Fibroblast of lung (primary cell): ENCODE data around the gene ZAR1. TPM values are rescaled to one million over a fixed set of nuclear protein-coding genes. Genes with fewer than 3 reads are reported as not detected.

ENCODE experiments used
- DNase-seq, 2 donors: peaks; one replicate each; pipeline versions ENCODE4 v3.0.0 to v3.0.0-alpha.2; 2010; ENCODE audit warnings: low read depth in 2 of 2
- H2AFZ ChIP-seq: 2 replicates; pipeline ENCODE4 v1.5.1; 2012; ENCODE audit warnings: low read length, control low read depth, inconsistent platforms
- H3K27ac ChIP-seq: 2 replicates; pipeline ENCODE4 v1.5.1; 2011; ENCODE audit warnings: low read length, control low read depth; ENCODE audit not compliant: insufficient read depth
- H3K27me3 ChIP-seq: 2 replicates; pipeline ENCODE4 v1.5.1; 2011; ENCODE audit warnings: mild to moderate bottlenecking, low read length; ENCODE audit not compliant: control insufficient read depth, insufficient read depth
- H3K36me3 ChIP-seq: 2 replicates; pipeline ENCODE4 v1.5.1; 2011; ENCODE audit warnings: low read length; ENCODE audit not compliant: control insufficient read depth, insufficient read depth
- H3K4me1 ChIP-seq: 2 replicates; pipeline ENCODE4 v1.5.1; 2011; ENCODE audit warnings: low read length; ENCODE audit not compliant: control insufficient read depth, insufficient read depth; ENCODE audit errors: extremely low read depth
- H3K4me2 ChIP-seq: 2 replicates; pipeline ENCODE4 v1.5.1; 2011; ENCODE audit warnings: low read length, control low read depth; ENCODE audit not compliant: insufficient read depth; ENCODE audit errors: extremely low read depth
- H3K4me3 ChIP-seq, 4 experiments: fragments of 200-600 bp in 1 of 4; sonication (generic) in 1 of 4; replicated peaks in 1 of 4; 2 replicates each; pipeline ENCODE4 v1.5.1; 2011 to 2016; ENCODE audit warnings: low read length in 4 of 4, low read depth in 3 of 4, mild to moderate bottlenecking in 3 of 4, control low read depth in 2 of 4, inconsistent platforms in 1 of 4, mixed read lengths in 1 of 4; ENCODE audit not compliant: insufficient read depth in 1 of 4; ENCODE audit errors: control extremely low read depth in 1 of 4
- H3K79me2 ChIP-seq: 2 replicates; pipeline ENCODE4 v1.5.1; 2012; ENCODE audit warnings: mild to moderate bottlenecking, low read length, inconsistent platforms; ENCODE audit not compliant: control insufficient read depth, insufficient read depth
- H3K9ac ChIP-seq: 2 replicates; pipeline ENCODE4 v1.5.1; 2011; ENCODE audit warnings: mild to moderate bottlenecking, low read length, control low read depth; ENCODE audit not compliant: insufficient read depth
- H3K9me3 ChIP-seq: 2 replicates; pipeline ENCODE4 v1.5.1; 2012; ENCODE audit warnings: low read depth, low read length; ENCODE audit not compliant: control insufficient read depth, insufficient read depth
- H4K20me1 ChIP-seq: 2 replicates; pipeline ENCODE4 v1.5.1; 2011; ENCODE audit warnings: low read length; ENCODE audit not compliant: control insufficient read depth, insufficient read depth; ENCODE audit errors: extremely low read depth
- CTCF ChIP-seq, 2 donors: IDR thresholded peaks in 1 of 2; conservative IDR thresholded peaks in 1 of 2; 1 replicate in 1 of 2; 2 replicates in 1 of 2; pipeline ENCODE4 v1.5.1; 2011 to 2012; ENCODE audit warnings: low read length in 2 of 2, control low read depth in 1 of 2, inconsistent platforms in 1 of 2, low read depth in 1 of 2, mild to moderate bottlenecking in 1 of 2
- EZH2 ChIP-seq: IDR thresholded peaks from 2 replicates; pipeline ENCODE4 v1.5.1; 2012; ENCODE audit warnings: low read length, control low read depth, mild to moderate bottlenecking; ENCODE audit errors: missing control alignments
- polyA plus RNA-seq, 2 donors: library from polyadenylated mRNA; depleted of rRNA in 1 of 2; stranded (reverse) in 1 of 2; unstranded in 1 of 2; fragments of >200 nt; gene quantifications; 2 replicates each; pipeline ENCODE4 v1.2.1, GENCODE V29; 2011 to 2012; ENCODE audit warnings: missing spikeins in 1 of 2
- total RNA-seq: library from RNA; depleted of rRNA; stranded (reverse); fragments of >200 nt; gene quantifications from 2 replicates; pipeline ENCODE4 v1.2.1, GENCODE V29; 2014

The ZAR1 gene
- total and polyA plus RNA-seq, 2 donors (not counting 1 experiment from before 2014, with no cell fraction given): not detected

GRCh38 chr4:48490680-48491513 is 845 bp downstream of the ZAR1 start:
- TF ChIP-seq EZH2 (peak; percentile 92), CTCF (conservative IDR thresholded peaks at IDR 0.05 in 1 of 2, IDR thresholded peaks at IDR 0.05 in 1 of 2; ENCODE audit: low read depth in 1 of 2, low read length in 2 of 2) (no peak)
- no peaks in the 10 kb centered on the region for H4K20me1 ChIP-seq
- DNase-seq: no peak
- no peaks in the 10 kb centered on the region for H3K4me1 ChIP-seq
- no peak overlapping the region for H3K4me2 ChIP-seq
- no peaks in the 10 kb centered on the region for H3K9me3 ChIP-seq
- H3K4me3 ChIP-seq: no peak overlapping the region
- no peaks in the 10 kb centered on the region for H3K79me2 ChIP-seq
- no peak overlapping the region for H2AFZ ChIP-seq
- no peak overlapping the region for H3K27ac ChIP-seq
- no peak overlapping the region for H3K9ac ChIP-seq
- H3K27me3 ChIP-seq: peaks cover 35% of the 10 kb centered on the region
- no peaks in the 10 kb centered on the region for H3K36me3 ChIP-seq

- no peak overlapping the region for H3K9ac ChIP-seq
- no peak for DNase-seq
- no peaks in the 10 kb centered on the region for H3K4me1 ChIP-seq
- H3K27me3 ChIP-seq: peaks cover 35% of the 10 kb centered on the region
- no peaks in the 10 kb centered on the region for H3K79me2 ChIP-seq
- no peaks in the 10 kb centered on the region for H3K9me3 ChIP-seq
- TF ChIP-seq CTCF (conservative IDR thresholded peaks at IDR 0.05 in 1 of 2, IDR thresholded peaks at IDR 0.05 in 1 of 2; ENCODE audit: low read depth in 1 of 2, low read length in 2 of 2) (no peak), EZH2 (no peak)
- H3K36me3 ChIP-seq: no peaks in the 10 kb centered on the region
- no peak overlapping the region for H3K4me2 ChIP-seq
- no peak overlapping the region for H3K27ac ChIP-seq
- no peak overlapping the region for H3K4me3 ChIP-seq
- no peak overlapping the region for H2AFZ ChIP-seq
- no peaks in the 10 kb centered on the region for H4K20me1 ChIP-seq
Measured at GRCh38 chr4:48491514-48492176, 1.6 kb downstream of the ZAR1 start.

GRCh38 chr4:48493452-48494100 is 3.5 kb downstream of the ZAR1 start:
- TF ChIP-seq CTCF (conservative IDR thresholded peaks at IDR 0.05 in 1 of 2, IDR thresholded peaks at IDR 0.05 in 1 of 2; ENCODE audit: low read depth in 1 of 2, low read length in 2 of 2): no peak
- no peak for TF ChIP-seq EZH2
- no peaks in the 10 kb centered on the region for H3K79me2 ChIP-seq
- H3K4me1 ChIP-seq: no peaks in the 10 kb centered on the region
- H3K9me3 ChIP-seq: no peaks in the 10 kb centered on the region
- no peak overlapping the region for H3K4me3 ChIP-seq
- DNase-seq: peak in 1 of 2 donors; percentile 11
- H3K27me3 ChIP-seq: peaks cover 28% of the 10 kb centered on the region
- no peaks in the 10 kb centered on the region for H4K20me1 ChIP-seq
- H3K9ac ChIP-seq: no peak overlapping the region
- no peak overlapping the region for H2AFZ ChIP-seq
- no peak overlapping the region for H3K4me2 ChIP-seq
- no peak overlapping the region for H3K27ac ChIP-seq
- H3K36me3 ChIP-seq: no peaks in the 10 kb centered on the region
